Measurements from ENCODE around the gene GRIN1.
"Not testable (repeated sequence)": the region's sequence is repeated elsewhere in the genome, so short reads cannot be mapped to it uniquely, and the experiment has no call there.

DNA sequence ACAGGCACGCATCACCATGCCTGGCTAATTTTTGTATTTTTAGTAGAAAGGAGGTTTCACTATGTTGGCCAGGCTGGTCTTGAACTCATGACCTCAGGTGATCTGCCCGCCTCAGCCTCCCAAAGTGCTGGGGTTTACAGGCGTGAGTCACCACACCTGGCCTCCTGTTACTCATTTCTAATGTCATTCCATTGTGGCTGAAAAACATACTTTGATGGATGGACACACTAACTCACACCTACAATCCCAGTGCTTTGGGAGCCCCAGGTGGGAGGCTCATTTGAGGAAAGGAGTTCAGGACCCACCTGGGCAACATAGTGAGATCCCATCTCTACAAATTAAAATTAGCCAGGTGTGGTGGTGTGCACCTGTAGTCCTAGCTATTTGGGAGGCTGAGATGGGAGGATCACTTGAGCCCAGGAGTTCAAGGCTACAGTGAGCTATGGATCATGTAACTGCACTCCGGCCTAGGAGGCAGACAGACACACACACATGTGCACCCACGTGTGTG lies 14.9 kb upstream of the GRIN1 start:
- not testable (repeated sequence) for TF ChIP-seq POLR2A, TAF1, POLR2AphosphoS5, SPI1 (IDR thresholded peaks at IDR 0.05; ENCODE audit: low read depth, low read length)
